Heart left ventricle (tissue), 16 donors: ENCODE data around the gene PTPRO. TPM values are rescaled to one million over a fixed set of nuclear protein-coding genes. Genes with fewer than 3 reads are reported as not detected.
A peak's percentile ranks its signal among the peaks of the same experiment; 100 is the strongest.

ENCODE experiments used
- ATAC-seq, 4 donors: fragments of 200-7000 bp; cut with Tn5 transposase; one replicate each; pipeline ENCODE4 v1.9.1; 2020 to 2022; ENCODE audit warnings: moderate library complexity in 4 of 4, mild to moderate bottlenecking in 3 of 4, moderate number of reproducible peaks in 1 of 4
- DNase-seq, 5 donors: peaks; one replicate each; pipeline ENCODE4 v3.0.0-alpha.2; 2020
- H3K27ac ChIP-seq, 12 donors: fragments of 200-600 bp; sonication (generic) in 4 of 12; one replicate each; pipeline versions ENCODE4 v1.5.0 to v1.8.0; 2016 to 2022; ENCODE audit warnings: mild to moderate bottlenecking in 2 of 12
- H3K27me3 ChIP-seq, 9 donors: fragments of 200-600 bp; sonication (generic) in 2 of 9; one replicate each; pipeline versions ENCODE4 v1.5.1 to v1.8.0; 2016 to 2022; ENCODE audit warnings: mild to moderate bottlenecking in 3 of 9
- H3K36me3 ChIP-seq, 9 donors: fragments of 200-600 bp; sonication (generic) in 2 of 9; one replicate each; pipeline versions ENCODE4 v1.5.0 to v1.8.0; 2018 to 2022; ENCODE audit warnings: mild to moderate bottlenecking in 2 of 9
- H3K4me1 ChIP-seq, 12 donors: fragments of 200-600 bp; sonication (generic) in 4 of 12; one replicate each; pipeline versions ENCODE4 v1.5.0 to v1.8.0; 2016 to 2022; ENCODE audit warnings: mild to moderate bottlenecking in 3 of 12
- H3K4me3 ChIP-seq, 12 donors: fragments of 200-600 bp; sonication (generic) in 4 of 12; one replicate each; pipeline versions ENCODE4 v1.5.0 to v1.8.0; 2017 to 2022; ENCODE audit warnings: mild to moderate bottlenecking in 9 of 12, moderate library complexity in 4 of 12
- H3K9me3 ChIP-seq, 12 donors: fragments of 200-600 bp; sonication (generic) in 4 of 12; one replicate each; pipeline versions ENCODE4 v1.5.0 to v1.8.0; 2016 to 2022; ENCODE audit warnings: mild to moderate bottlenecking in 1 of 12
- POLR2A ChIP-seq, 2 donors: fragments of 450-650 bp; IDR thresholded peaks; one replicate each; pipeline ENCODE4 v1.6.1; 2017; ENCODE audit warnings: antibody characterized with exemption in 2 of 2, mild to moderate bottlenecking in 2 of 2, moderate library complexity in 2 of 2
- WGBS, 4 donors: extraction: QIAGEN DNeasy Blood & Tissue Kit in 2 of 4; methylation state at CpG; one replicate each; pipeline versions ENCODE4 v1.1.5 to v1.1.7; 2013 to 2018; 5-methylcytosine and 5-hydroxymethylcytosine counted together
- intact Hi-C, 10 donors: fragments of 100-400 bp; cut with DNase I; formaldehyde crosslinking; loops; one replicate each; pipeline versions ENCODE4 v1.11.1 to v1.14.2; 2022
- polyA plus RNA-seq, 2 donors: library from polyadenylated mRNA; stranded (reverse); fragments of 200-250 nt; gene quantifications; one replicate each; pipeline ENCODE4 v1.2.3, GENCODE V29; 2013
- total RNA-seq, 9 donors: library from RNA; depleted of rRNA in 2 of 9; stranded (reverse); fragments of >200 nt in 2 of 9; fragmentation: NEBNext Ultra II Directional in 3 of 9; extraction: Animal tissue kit (Norgen Biotek cat#: 25700) in 3 of 9; gene quantifications; one replicate each; pipeline versions ENCODE4 v1.1.0 to v1.2.4, GENCODE V29; 2016 to 2023
- TF ChIP-seq, protein P1 (sequence below), 12 donors: fragments of 200-600 bp; sonication (generic) in 4 of 12; IDR thresholded peaks; one replicate each; pipeline versions ENCODE4 v1.5.0 to v1.8.0; 2018 to 2022; ENCODE audit warnings: antibody characterized with exemption in 12 of 12, mild to moderate bottlenecking in 5 of 12
- donor health status: ischemic (EF 13 %, LVEDD 7.1; RV severe dilation, severe dysfunction).
- donor health status: healthy with polysubstance abuse.
- donor health status: DM: no; HTN: yes; CAD: no.
- donor health status: DM: no; HTN: no; CAD: no.
- donor health status: ischemic (EF 25% LVEDD 6.9; RV normal size, moderate dysfunction).
- donor health status: ischemic (EF 25% LVEDD 5.7; RV mildly dilated, moderate dysfunction).
- donor health status: healthy.
- donor health status: DM: yes; HTN: yes; CAD: no.
- donor health status: ischemic (EF 35%, LVEDD 5.7; RV mildly dilated, moderate dysfunction).
- donor health status: nonischemic (EF 11% LVEDD 7.7; RV severe dilation, severe dysfunction).
- donor health status: DM: yes; HTN: yes; CAD: no.
- donor health status: PGD.
- donor health status: ischemic (EF 29% LVEDD 5.4; RV normal size, mild dysfunction).
- donor health status: nonischemic (EF 23%, LVEDD 6.1; RV moderate dilation, normal function).

PTPRO gene
- total and polyA plus RNA-seq, 11 donors, result 0.20 to 9.3 (median 0.57) TPM

DNA sequence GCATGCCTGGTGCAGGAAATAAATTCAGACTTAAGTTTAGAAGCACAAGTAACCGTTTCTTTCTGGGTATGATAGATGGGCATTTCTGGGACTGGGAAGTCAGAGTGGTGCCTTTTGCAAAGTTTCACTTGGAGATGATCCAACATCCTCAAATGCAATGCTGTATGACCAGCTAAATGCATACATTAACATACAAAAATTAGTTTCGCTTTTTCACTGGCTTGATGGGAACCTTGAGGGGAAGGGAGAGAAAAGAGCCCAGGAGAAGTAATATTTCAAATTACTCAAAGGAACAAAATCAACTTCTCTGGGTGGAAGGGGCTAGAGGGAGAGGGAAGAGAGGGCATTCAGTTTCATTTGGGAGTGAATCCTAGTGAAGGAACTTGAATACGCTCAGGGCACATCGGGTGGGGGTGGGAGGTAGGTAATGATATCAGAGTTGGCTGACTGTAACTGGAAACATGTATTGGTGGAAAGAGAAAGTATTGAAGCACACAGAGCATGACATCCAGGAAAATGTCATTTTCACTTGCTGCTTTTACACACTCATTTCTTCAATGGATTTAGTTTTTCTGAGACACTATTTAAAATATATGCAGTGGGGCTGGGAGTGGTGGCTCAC lies 175.5 kb downstream of the PTPRO start:
- ATAC-seq (no peak), DNase-seq (no peak)
- peak overlapping the region in 1 of 12 donors; percentile 10 for H3K4me3 ChIP-seq
- peaks cover 0 to 10% (median under 1%) of the 10 kb centered on the region in 12 donors for H3K9me3 ChIP-seq
- no peak overlapping the region for H3K27ac ChIP-seq
- H3K36me3 ChIP-seq, result no peaks in the 10 kb centered on the region
- intact Hi-C loops, result no loop called here
- TF ChIP-seq POLR2A (IDR thresholded peaks at IDR 0.05), result no peak
- TF ChIP-seq, protein P1, sequence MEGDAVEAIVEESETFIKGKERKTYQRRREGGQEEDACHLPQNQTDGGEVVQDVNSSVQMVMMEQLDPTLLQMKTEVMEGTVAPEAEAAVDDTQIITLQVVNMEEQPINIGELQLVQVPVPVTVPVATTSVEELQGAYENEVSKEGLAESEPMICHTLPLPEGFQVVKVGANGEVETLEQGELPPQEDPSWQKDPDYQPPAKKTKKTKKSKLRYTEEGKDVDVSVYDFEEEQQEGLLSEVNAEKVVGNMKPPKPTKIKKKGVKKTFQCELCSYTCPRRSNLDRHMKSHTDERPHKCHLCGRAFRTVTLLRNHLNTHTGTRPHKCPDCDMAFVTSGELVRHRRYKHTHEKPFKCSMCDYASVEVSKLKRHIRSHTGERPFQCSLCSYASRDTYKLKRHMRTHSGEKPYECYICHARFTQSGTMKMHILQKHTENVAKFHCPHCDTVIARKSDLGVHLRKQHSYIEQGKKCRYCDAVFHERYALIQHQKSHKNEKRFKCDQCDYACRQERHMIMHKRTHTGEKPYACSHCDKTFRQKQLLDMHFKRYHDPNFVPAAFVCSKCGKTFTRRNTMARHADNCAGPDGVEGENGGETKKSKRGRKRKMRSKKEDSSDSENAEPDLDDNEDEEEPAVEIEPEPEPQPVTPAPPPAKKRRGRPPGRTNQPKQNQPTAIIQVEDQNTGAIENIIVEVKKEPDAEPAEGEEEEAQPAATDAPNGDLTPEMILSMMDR (IDR thresholded peaks at IDR 0.05), result no peak
- WGBS, 4 donors, result 63 to 73% (median 68%) methylated on average over 4 of the region's 4 CpGs
- H3K27me3 ChIP-seq, result peaks cover 0 to 17% (median 0%) of the 10 kb centered on the region in 9 donors
- H3K4me1 ChIP-seq, result no peaks in the 10 kb centered on the region

GRCh38 chr12:15502211-15502610 lies 179.9 kb downstream of the PTPRO start:
- ATAC-seq (no peak), DNase-seq (no peak)
- intact Hi-C loops, result loop anchor here in 1 of 10 donors (5.0 kb wide), 1 partner anchor 215 kb away; no protein-coding TSS in a partner anchor
- peaks cover 0 to 26% (median 0%) of the 10 kb centered on the region in 9 donors for H3K27me3 ChIP-seq
- 37 to 43% (median 42%) methylated on average over 2 of the region's 2 CpGs for WGBS, 4 donors
- H3K9me3 ChIP-seq, result no peaks in the 10 kb centered on the region
- H3K36me3 ChIP-seq, result no peaks in the 10 kb centered on the region
- no peak overlapping the region for H3K27ac ChIP-seq
- TF ChIP-seq, protein P1 (IDR thresholded peaks at IDR 0.05), result no peak
- no peak for TF ChIP-seq POLR2A (IDR thresholded peaks at IDR 0.05)
- H3K4me3 ChIP-seq, result no peak overlapping the region
- H3K4me1 ChIP-seq, result no peaks in the 10 kb centered on the region

GRCh38 chr12:15505616-15506015 lies 183.3 kb downstream of the PTPRO start:
- intact Hi-C loops, result no loop called here
- no peak for DNase-seq
- Histone ChIP-seq H3K27ac (no peak overlapping the region), H3K27me3 (peaks cover 0 to 32% (median 0%) of the 10 kb centered on the region in 9 donors), H3K9me3 (no peaks in the 10 kb centered on the region), H3K36me3 (no peaks in the 10 kb centered on the region), H3K4me1 (no peaks in the 10 kb centered on the region), H3K4me3 (no peak overlapping the region)
- TF ChIP-seq, protein P1 (IDR thresholded peaks at IDR 0.05), result no peak
- TF ChIP-seq POLR2A (IDR thresholded peaks at IDR 0.05), result no peak
- no peak for ATAC-seq
- WGBS, 4 donors, result 80 to 89% (median 82%) methylated on average over 4 of the region's 4 CpGs

GRCh38 chr12:15515010-15515409 lies 192.7 kb downstream of the PTPRO start:
- no peak for TF ChIP-seq POLR2A (IDR thresholded peaks at IDR 0.05)
- TF ChIP-seq, protein P1 (IDR thresholded peaks at IDR 0.05), result no peak
- DNase-seq (no peak), ATAC-seq (no peak)
- H3K27me3 ChIP-seq, result peaks cover 0 to 5% (median 0%) of the 10 kb centered on the region in 9 donors
- H3K4me1 ChIP-seq, result no peaks in the 10 kb centered on the region
- no peak overlapping the region for H3K27ac ChIP-seq
- WGBS, 4 donors, result 18 to 44% (median 31%) methylated on average over 4 of the region's 4 CpGs
- no peaks in the 10 kb centered on the region for H3K36me3 ChIP-seq
- intact Hi-C loops, result no loop called here
- H3K9me3 ChIP-seq, result no peaks in the 10 kb centered on the region
- no peak overlapping the region for H3K4me3 ChIP-seq
